ENCODE measurements around the gene EXOC2.

EXOC2 gene, protein sequence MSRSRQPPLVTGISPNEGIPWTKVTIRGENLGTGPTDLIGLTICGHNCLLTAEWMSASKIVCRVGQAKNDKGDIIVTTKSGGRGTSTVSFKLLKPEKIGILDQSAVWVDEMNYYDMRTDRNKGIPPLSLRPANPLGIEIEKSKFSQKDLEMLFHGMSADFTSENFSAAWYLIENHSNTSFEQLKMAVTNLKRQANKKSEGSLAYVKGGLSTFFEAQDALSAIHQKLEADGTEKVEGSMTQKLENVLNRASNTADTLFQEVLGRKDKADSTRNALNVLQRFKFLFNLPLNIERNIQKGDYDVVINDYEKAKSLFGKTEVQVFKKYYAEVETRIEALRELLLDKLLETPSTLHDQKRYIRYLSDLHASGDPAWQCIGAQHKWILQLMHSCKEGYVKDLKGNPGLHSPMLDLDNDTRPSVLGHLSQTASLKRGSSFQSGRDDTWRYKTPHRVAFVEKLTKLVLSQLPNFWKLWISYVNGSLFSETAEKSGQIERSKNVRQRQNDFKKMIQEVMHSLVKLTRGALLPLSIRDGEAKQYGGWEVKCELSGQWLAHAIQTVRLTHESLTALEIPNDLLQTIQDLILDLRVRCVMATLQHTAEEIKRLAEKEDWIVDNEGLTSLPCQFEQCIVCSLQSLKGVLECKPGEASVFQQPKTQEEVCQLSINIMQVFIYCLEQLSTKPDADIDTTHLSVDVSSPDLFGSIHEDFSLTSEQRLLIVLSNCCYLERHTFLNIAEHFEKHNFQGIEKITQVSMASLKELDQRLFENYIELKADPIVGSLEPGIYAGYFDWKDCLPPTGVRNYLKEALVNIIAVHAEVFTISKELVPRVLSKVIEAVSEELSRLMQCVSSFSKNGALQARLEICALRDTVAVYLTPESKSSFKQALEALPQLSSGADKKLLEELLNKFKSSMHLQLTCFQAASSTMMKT

DNA sequence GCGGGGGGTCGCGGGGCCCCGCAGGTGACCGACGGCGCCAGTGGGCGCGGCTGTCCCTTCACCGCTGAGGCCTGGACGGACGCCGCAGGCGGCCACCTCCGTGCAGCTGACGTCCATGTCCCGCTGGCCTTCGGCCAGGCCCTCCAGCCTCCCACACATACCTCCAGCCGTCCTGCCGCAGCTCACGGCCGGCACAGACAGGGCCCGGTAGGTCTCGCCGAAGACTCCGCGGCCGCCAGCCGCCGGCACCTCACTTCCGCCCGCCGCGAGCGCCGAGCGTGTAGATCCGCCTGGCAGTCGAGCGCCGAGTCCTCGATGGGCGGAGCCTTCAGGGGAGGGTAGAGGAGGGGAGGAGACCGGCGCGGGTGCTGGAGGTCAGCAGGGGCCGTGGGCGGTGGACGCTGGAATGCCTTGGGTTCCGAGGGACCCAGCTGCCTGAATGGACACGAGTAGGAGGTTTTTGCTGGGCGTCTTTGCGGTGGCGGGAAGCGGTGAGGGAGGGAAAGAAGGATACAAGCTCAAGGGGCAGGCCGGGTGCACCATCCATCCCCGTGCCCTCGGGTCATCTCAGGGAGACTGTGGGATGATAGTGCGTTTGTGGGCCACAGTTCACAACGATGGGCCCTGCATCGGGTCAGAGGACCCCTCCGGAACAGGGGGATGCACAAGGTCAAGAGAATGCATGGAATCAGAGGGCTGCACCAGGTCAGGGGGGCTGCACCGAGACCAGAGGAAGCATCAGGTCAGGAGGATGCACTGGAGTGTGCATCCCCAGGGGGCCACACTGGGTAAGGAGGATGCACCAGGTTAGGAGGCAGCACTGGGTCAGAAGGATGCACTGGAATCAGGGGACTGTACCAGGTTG, at the start of gene EXOC2:
Gene EXOC2 (minus strand): TSS at position 282 of the 865 bp plus-strand sequence. CDS start 55,321 bp downstream, outside the sequence.
- peak; percentile 78 for DNase-seq (ENCODE audit: low read depth)

DNA sequence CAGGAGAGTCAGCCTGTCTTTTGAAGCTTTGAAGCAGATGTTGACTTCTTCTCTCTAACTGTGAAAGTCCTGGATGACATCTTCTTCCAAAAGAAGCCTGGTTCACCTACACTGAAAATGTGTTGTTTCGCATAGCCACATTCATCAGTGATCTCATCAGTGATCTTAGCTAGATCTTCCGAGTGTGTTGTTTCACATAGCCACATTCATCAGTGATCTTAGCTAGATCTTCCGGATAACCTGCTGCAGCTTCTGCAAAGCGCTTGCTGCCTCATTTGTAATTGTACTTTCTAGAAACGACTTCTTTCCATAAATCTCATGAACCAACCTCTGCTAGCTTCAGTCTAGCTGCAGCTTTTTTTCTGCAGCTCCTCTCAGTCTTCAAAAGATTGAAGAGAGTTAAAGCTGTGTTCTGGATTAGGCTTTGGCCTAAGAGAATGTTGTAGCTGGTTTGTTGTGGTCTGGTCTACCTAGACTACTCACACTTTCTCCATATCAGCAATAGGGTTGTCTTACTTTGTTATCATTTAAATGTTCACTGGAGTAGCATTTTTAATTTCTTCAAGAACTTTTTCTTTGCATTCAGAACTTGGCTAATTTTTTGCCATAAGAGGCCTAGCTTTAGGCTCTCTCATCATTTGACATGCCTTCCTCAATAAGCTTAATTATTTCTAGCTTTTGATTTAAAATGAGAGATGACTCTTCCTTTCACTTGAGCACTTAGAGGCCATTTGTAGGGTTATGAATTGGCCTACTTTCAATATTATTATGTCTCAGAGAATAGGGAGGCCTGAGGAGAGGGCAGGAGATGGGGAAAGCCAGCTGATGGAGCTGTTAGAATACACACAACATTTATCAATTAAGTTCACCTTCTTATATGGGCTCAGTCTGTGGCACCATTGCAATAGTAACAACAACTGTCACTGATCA, 48.7 kb upstream of the EXOC2 start:
- DNase-seq (ENCODE audit: low read depth) = no peak

DNA sequence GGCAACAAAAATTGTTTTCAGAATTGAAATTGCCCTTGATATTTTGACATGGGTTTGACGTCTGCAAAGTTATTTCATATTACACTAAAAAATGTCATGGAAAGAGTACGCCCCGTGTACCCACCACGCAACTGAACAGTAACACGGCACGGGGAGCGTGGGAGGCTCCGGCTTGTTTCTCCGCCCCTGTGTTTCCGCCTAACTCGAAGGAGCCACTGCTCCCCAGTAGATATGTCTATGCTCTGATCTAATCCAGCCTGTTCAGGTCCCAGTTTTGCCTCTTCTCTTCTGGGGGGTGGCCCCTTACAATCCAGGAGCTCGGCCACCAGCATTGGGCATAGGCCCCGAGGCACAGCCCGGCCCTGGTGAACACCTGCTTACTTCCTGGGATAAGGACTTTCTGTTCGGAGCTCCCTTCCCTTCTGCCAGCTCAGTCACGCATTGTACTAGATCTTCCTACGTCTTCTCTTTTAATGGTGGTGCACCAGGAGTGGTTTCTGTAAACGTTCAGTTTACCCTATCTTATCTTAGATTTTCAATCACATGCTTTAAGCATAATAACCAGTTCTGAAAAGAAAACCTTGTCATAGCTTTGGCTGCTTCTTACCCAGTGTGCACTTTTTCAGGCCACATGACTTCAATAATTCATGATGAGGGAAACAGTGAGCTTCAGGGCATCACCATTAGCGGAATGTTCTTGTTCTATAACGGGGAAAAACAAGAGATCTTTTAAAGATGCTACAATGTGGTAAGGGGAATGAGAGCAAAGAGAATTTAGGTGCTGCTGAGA, 43.9 kb upstream of the EXOC2 start:
- DNase-seq (ENCODE audit: low read depth) = no peak

DNA sequence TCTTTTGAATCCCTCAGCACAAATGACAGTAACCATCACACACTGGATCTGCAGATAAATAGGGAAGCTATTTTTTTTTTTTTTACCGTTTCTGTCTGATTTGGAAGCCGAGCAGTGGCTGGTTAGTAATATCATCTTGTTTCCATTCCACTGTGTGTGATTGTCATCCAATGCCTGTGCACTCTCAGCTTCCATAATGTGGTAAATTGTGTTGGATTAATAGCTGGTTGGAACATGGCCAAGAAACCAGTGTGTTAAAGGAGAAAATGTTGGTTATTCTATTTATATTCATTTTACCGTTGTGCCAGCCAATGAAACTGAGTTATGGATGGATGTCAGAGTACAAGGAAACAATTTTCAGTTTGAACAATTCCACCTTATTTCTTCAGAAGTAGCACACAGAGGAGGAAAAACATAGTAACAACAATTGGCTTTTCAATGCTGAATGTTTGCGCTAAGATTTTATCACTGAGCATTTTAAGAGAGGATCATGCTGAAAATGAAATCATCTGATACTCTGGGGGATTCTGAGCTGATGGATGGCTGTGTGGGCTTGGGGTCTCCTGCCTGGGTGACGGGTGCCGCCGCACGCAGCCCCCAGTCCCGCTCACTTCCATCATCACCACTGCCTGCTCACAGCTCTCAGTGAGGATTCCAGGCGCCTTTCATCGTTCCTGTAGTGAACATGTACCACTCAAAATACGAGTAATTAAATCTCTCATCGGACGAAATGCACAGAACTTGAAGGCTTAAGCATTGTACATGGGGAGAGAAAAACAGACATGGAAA, 40.7 kb upstream of the EXOC2 start:
- no peak for DNase-seq (ENCODE audit: low read depth)

DNA sequence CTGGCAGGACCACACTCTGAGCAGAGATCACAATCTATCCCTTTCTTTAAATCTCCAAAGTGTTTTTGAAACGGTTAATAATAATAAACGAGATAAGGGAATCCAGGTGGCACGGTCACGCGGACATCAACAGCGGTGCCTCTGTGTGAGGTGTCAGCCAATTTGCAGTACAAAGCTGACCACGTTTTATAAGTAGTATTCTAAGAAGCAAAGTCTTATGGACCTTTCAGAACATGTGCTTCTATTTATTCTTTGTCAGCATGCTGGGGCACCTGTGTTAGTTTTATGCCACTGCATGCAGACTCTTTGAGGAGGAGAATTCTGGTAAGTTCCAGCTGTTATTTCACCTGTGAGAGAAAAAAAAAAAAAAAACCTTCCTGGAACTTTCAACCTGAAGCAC, 39.0 kb upstream of the EXOC2 start:
- DNase-seq (ENCODE audit: low read depth) = no peak

DNA sequence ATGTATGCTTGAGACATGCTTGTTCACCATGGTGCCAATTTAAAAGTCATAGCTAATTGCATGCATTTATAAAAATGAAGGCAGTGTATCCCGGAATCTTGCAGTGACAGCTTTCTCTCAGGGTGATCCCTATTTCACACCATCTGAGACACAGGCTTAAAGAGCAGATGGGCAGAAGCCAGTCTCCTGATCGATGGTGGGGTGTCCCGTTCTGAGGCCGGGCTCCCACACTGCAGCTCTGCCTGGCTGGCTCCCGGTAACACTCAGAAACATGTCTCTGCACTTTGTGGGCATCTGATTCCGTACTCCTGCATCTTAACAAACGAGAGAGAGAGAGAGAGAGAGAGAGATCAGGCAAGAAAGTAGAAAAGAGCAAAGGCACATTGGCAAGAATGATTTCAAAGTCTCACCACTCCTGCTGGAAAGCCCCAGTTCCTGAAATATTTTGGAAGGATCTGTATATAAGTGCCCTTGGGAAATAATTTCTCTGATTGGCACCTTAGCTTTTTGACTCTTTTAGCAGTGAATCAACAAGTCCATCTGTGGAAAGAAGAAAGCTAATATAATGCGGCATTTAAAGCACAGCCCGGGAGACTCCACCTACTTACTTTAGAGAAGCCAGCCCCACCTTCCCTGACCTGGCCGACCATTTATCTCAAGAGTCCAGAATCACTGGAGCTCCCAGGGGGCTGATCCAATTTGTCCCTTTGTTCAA, 36.8 kb upstream of the EXOC2 start:
- no peak for DNase-seq (ENCODE audit: low read depth)

DNA sequence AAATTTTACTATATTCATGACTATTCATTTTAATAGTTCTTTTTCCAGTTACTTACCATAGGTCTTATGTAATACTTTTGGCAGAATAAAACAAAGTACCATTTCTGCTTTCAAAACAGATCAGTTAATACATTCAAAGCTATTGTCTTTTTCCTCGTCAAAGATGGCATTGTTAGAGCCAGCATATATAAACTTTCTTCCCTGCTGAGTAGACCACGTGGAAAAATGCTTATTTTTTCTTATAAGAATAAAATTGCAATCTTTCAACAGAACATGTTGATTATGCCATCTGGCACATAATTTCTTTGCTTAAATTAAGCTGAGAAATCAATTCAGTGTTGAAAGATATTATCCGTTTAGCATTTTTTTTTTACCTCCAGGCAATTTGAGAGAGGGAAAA, 34.9 kb upstream of the EXOC2 start:
- DNase-seq (ENCODE audit: low read depth) = no peak

DNA sequence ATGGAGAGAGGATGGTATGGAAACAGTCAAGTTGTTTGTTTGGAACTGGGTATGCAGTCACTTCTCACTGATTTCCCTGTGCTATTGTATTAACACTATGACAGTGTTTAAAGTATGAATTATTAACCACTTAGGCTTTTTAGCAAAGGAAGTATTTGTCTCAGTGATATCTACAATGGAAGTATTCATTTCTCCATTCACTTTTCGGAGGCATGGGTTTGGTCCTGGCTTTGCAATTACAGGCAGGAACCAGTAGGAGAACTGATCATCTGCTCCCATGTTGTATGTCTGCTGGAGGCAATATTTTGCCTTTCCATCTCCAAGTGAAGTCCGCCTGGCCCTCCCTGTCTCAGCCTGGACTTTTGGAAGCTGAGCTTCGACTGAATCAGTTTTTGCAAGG, 30.6 kb upstream of the EXOC2 start:
- DNase-seq (ENCODE audit: low read depth) = no peak

DNA sequence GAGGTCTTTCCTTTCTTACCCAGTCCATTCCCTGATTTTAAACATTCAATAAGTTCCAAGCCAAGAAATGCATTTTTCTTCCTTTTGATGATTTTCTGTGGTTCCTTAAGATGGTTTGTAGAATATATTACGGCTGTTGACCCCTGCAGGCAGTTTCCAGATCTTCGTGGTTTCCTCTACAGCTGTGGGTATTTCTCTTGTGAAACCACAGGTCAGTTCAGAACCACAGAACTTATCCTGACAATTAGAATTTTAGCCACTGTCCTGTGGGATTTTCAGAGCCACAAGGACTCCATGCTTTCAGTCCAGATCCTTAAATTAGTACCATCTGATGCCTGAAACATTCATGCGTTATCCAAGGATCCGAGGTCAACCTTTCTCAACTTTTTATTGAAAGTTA, 29.7 kb upstream of the EXOC2 start:
- DNase-seq (ENCODE audit: low read depth) = no peak

DNA sequence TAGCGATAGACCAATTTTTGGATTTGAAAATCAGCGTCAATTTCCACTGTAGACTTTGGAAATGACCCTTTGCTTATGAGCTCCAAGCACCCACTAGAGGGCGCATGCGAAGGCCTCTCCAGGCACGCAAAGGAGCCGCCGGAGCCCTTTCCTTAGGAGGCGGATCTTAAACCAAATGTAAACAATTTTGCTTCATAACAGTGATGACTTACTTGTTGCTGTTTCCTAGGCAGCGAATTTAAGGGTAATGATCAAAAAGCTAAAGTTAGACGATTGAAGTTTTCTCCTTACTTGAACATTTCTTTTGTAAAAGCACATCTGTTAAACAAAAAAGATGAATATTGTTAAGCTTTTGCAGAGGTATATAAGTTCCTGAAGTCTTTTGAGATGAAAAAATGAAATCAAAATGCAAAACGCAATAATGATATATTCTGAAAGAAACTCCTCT, 29.2 kb upstream of the EXOC2 start:
- peak; percentile 55 for DNase-seq (ENCODE audit: low read depth)

DNA sequence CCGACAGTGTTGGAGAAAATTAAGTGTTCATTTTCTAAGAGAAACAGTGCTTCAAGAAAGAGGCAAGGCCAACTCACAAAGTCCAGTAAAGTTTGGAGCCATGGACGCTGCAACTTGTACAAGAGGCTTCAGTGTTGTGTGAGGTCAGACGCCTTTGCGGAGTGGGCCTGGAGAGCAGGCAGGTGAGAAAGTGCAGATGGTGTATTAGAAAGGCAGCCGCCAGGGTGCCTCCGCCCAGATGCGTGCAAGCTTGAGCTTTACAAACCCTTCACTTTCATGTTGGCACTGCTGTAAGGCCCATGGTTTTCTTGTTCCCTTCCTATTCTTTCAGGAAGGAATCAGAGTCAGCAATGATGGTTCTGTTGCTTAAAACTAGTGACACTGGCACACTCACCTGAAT, 25.4 kb upstream of the EXOC2 start:
- DNase-seq (ENCODE audit: low read depth) = no peak

DNA sequence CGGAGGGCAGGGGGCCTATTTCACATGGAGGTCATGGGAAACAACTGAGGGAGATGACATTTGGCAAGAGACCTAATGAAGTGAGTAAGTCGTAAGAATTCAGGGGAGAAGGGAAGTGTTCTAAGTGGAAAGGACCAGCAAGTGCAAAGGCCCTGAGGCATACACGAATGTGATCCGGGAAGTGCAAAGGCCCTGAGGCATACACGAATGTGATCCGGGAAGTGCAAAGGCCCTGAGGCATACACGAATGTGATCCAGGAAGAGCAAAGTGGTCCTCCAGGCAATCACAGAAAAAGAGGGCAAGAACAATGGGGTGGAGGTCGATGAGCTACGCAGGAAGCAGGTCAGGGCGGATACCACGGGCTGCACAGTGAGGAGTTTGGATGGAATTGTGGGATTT, 24.2 kb upstream of the EXOC2 start:
- no peak for DNase-seq (ENCODE audit: low read depth)

DNA sequence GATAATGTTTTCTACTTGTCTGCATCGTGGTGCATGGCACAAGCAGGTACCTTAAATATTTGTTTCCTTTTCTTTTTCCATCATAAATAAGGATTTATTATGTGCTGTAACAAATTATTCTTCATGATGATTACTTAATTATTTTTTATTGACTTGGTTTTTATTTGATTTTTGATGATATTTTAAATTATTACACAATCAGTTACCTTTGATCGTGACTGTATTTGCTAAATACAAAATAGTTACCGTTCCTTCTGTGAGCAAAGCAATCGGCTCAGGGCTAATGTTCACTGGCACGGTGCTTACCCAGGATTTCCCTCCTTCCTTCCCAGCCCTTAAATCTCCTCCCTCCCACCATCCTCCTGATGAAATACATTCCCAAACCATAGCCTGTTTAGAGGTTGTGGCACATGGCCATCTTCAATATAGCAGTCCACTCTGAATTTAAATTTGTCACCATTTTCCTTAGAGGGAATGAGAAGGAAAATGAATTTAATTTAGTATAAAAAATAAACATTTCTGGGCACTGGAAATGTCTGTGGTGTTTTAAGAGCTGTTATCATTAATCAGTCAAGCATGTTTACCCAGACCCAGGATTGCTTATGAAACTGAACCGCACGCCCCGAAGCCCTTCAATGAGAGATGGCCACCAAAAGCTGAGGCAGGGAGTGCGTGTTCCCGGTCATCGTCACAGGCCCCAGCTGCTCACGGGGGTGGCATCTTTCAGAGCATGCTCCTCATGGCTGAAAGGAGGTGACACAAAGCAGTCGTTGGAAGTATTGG, 23.0 kb upstream of the EXOC2 start:
- no peak for DNase-seq (ENCODE audit: low read depth)

DNA sequence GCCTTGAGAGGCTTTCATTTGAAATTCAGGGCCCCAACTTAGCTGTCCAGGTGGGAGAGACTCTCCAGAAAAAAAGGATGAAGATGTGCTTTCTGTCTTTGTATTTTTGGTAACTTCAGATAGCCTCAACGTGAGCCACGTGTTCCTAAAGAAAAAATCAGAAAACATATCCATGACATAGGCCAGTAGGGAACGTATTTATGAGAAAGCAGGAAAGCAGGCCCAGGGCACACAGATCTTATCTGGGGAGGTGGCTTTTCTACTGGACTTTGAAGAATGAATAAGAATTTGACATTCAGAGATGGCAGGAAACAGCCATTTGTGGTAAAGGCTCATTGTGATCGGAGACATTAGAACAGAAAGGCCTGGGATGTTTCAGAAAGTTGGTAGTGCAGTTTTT, 21.2 kb upstream of the EXOC2 start:
- DNase-seq (ENCODE audit: low read depth) = no peak

DNA sequence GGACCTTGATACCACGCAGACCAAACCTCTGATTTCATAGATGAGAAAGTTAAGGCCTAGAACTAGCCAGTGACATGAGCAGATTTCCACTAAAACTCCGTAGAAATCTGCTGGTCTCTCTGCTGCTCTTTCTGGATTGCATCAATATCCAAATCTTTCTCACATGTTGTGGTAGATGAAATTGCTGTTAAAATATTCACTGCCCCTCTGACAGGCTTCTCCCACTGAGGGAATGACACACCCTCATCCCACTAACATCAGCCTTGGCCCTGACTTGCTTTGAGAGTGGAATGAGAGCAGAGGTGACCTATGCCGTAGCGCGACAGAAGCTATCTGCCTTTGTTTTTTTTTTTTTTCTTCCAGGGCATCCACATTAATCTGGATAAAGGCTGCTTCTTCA, 20.4 kb upstream of the EXOC2 start:
- no peak for DNase-seq (ENCODE audit: low read depth)

DNA sequence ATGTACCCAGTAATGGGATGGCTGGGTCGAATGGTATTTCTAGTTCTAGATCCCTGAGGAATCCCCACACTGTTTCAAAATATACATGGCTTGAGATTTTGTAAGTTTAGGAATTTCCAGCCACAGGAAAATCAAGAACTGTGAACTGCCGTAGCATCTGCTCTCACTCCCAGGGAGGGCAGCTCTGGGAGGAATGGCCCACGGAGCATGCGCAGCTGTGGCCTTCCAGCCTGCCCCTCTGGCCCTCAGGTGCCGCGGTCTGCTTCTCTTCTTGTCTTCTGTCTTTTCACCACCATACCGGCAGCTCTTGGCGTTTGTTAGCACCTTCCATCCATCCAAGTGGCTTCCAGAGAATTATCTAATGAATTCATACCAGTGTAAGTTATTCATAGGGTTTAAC, 19.9 kb upstream of the EXOC2 start:
- DNase-seq (ENCODE audit: low read depth) = no peak

DNA sequence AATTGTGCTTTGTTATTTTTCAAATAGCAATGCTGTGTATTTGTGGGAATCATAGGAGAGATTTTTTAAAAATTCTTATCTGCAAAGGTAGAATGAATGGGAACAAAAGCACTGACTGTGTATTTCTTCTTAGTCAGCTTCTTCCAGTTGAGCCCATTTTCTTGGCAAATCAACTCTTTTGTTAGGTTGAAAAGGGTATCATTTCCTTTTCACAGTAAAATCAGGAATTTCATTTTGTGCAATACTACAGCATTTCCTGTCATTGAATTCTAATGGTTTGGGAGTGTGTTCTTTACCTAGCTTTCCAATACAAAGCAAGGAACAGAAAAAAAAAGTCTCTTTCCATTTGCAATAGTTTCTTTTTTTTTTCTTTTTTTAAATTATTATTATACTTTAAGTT, 19.0 kb upstream of the EXOC2 start:
- no peak for DNase-seq (ENCODE audit: low read depth)
